Psoas muscle (tissue), 8 donors: ENCODE results near the gene S100P. TPM values are rescaled to one million over a fixed set of nuclear protein-coding genes. Genes with fewer than 3 reads are reported as not detected.

ENCODE experiments used
- ATAC-seq, 4 donors: fragments of 200-7000 bp; cut with Tn5 transposase; one replicate each; pipeline ENCODE4 v1.9.1; 2020; ENCODE audit warnings: moderate library complexity in 3 of 4, mild to moderate bottlenecking in 2 of 4
- DNase-seq, 2 donors: peaks; one replicate each; pipeline ENCODE4 v3.0.0-alpha.2; 2020
- H3K27ac ChIP-seq: fragments of 200-600 bp; one replicate; pipeline ENCODE4 v1.8.0; 2022
- H3K27me3 ChIP-seq, 3 donors: fragments of 200-600 bp in 1 of 3; one replicate each; pipeline versions ENCODE4 v1.6.1 to v1.8.0; 2013 to 2022; ENCODE audit warnings: low read length in 2 of 3, mild to moderate bottlenecking in 2 of 3, moderate library complexity in 1 of 3; ENCODE audit not compliant: insufficient read depth in 3 of 3
- H3K36me3 ChIP-seq, 2 donors: fragments of 200-600 bp in 1 of 2; one replicate each; pipeline versions ENCODE4 v1.6.1 to v1.8.0; 2013 to 2022; ENCODE audit warnings: low read depth in 1 of 2, mild to moderate bottlenecking in 1 of 2, moderate library complexity in 1 of 2; ENCODE audit not compliant: insufficient read depth in 1 of 2
- H3K4me1 ChIP-seq: fragments of 200-600 bp; one replicate; pipeline ENCODE4 v1.8.0; 2022
- H3K4me3 ChIP-seq: fragments of 200-600 bp; one replicate; pipeline ENCODE4 v1.8.0; 2022; ENCODE audit warnings: mild to moderate bottlenecking
- H3K9me3 ChIP-seq: fragments of 200-600 bp; one replicate; pipeline ENCODE4 v1.8.0; 2022
- CTCF ChIP-seq: fragments of 200-600 bp; IDR thresholded peaks from one replicate; pipeline ENCODE4 v1.8.0; 2022; ENCODE audit warnings: antibody characterized with exemption
- WGBS, 3 donors: extraction: QIAGEN DNeasy Blood & Tissue Kit; methylation state at CpG; one replicate each; pipeline versions ENCODE4 v1.1.6 to v1.1.7; 2013; 5-methylcytosine and 5-hydroxymethylcytosine counted together
- intact Hi-C, 2 donors: fragments of 100-400 bp; cut with DNase I; formaldehyde crosslinking; loops; one replicate each; pipeline versions ENCODE4 v1.11.0 to v1.14.2; 2022
- polyA plus RNA-seq, 3 donors: library from polyadenylated mRNA; stranded (reverse); fragments of 200-250 nt; gene quantifications; one replicate each; pipeline ENCODE4 v1.2.3, GENCODE V29; 2013
- total RNA-seq, 4 donors: library from RNA; stranded (reverse); fragmentation: NEBNext Ultra II Directional in 2 of 4; extraction: Animal tissue kit (Norgen Biotek cat#: 25700) in 2 of 4; gene quantifications; one replicate each; pipeline versions ENCODE4 v1.2.1 to v1.2.4, GENCODE V29; 2021 to 2023
- donor health status: healthy with polysubstance abuse.
- donor health status: DM: no; HTN: no; CAD: no; lungs with moderate emphysema.
- donor health status: Bipolar disorder and iron deficiency.
- donor health status: healthy.
- donor health status: DM: yes; HTN: yes; CAD: no.
- donor health status: DM: no; HTN: no; CAD: no.
- donor health status: DM: no; HTN: no; CAD: no.
- donor health status: DM: yes; HTN: yes; CAD: no.

Gene S100P
- total and polyA plus RNA-seq, 7 donors, result 0.34 to 1.5 (median 0.36) TPM; not detected in 1

GRCh38 chr4:6705646-6706045 lies 12.0 kb downstream of the S100P start:
- WGBS, 3 donors, result 91 to 97% (median 93%) methylated on average over 2 of the region's 2 CpGs
- Histone ChIP-seq H3K27ac (no peak overlapping the region), H3K4me1 (peaks cover 60% of the 10 kb centered on the region), H3K4me3 (no peak overlapping the region), H3K36me3 (peaks cover 0 to 23% of the 10 kb centered on the region in 2 donors), H3K9me3 (no peaks in the 10 kb centered on the region), H3K27me3 (no peaks in the 10 kb centered on the region)
- no peak for TF ChIP-seq CTCF
- ATAC-seq, result no peak
- intact Hi-C loops, result no loop called here
- no peak for DNase-seq

GRCh38 chr4:6706173-6706572 lies 12.5 kb downstream of the S100P start:
- DNase-seq, result no peak
- no peak for TF ChIP-seq CTCF
- H3K4me3 ChIP-seq, result no peak overlapping the region
- intact Hi-C loops, result no loop called here
- no peaks in the 10 kb centered on the region for H3K9me3 ChIP-seq
- H3K27me3 ChIP-seq, result no peaks in the 10 kb centered on the region
- ATAC-seq, result no peak
- peaks cover 60% of the 10 kb centered on the region for H3K4me1 ChIP-seq
- H3K27ac ChIP-seq, result peak overlapping the region; percentile 85
- 87 to 93% (median 92%) methylated on average over 5 of the region's 5 CpGs for WGBS, 3 donors
- H3K36me3 ChIP-seq, result peaks cover 0 to 22% of the 10 kb centered on the region in 2 donors

GRCh38 chr4:6709230-6710114 lies 15.8 kb downstream of the S100P start, which contains the start of gene MRFAP1L1:
MRFAP1L1 (minus strand) TSS chr4:6709865; CDS start chr4:6709629, 236 bp downstream.
- intact Hi-C loops, result loop anchor here (2.0 to 10.0 kb wide), 2 partner anchors 69 to 275 kb away; partner anchors contain the start of gene MRFAP1 (in 1 of the 2)
- Histone ChIP-seq H3K27ac (peak within 1 kb of the TSS; percentile 85), H3K36me3 (peaks cover 0 to 13% of the 10 kb centered on the region in 2 donors), H3K4me1 (peaks cover 47% of the 10 kb centered on the region), H3K9me3 (no peaks in the 10 kb centered on the region), H3K4me3 (peak within 1 kb of the TSS; percentile 97), H3K27me3 (no peaks in the 10 kb centered on the region)
- DNase-seq, result peak; percentile 98
- peak; percentile 92 to 95 (median 94) for ATAC-seq
- peak; percentile 12 for TF ChIP-seq CTCF
- 0 to 1% (median 1%) methylated on average over 72 of the region's 72 CpGs for WGBS, 3 donors

- Histone ChIP-seq H3K27ac (peak overlapping the region; percentile 85), H3K27me3 (no peaks in the 10 kb centered on the region), H3K9me3 (no peaks in the 10 kb centered on the region), H3K4me1 (peaks cover 41% of the 10 kb centered on the region), H3K4me3 (peak overlapping the region; percentile 97), H3K36me3 (peaks cover 0 to 13% of the 10 kb centered on the region in 2 donors)
- intact Hi-C loops, result loop anchor here in 1 of 2 donors (10.0 kb wide), 1 partner anchor 275 kb away; no protein-coding TSS in a partner anchor
- TF ChIP-seq CTCF, result no peak
- WGBS, 3 donors, result 9 to 14% (median 11%) methylated on average over 6 of the region's 6 CpGs
- DNase-seq (no peak), ATAC-seq (peak in 3 of 4 donors; percentile 7 to 22 (median 12))
Measured at GRCh38 chr4:6710282-6710681, 16.6 kb downstream of the S100P start.
